ENCODE results near the gene NAV2.
A peak's percentile ranks its signal among the peaks of the same experiment; 100 is the strongest.

- no peak for TF ChIP-seq CTCF (IDR thresholded peaks at IDR 0.05)
- no peak for TF ChIP-seq POLR2A (IDR thresholded peaks at IDR 0.05)
- TF ChIP-seq EP300 (IDR thresholded peaks at IDR 0.05; ENCODE audit: low read depth), result no peak
- peak in 1 of 3 donors; percentile 31 for TF ChIP-seq POLR2AphosphoS5 (IDR thresholded peaks at IDR 0.05)
These were observed 16.6 kb upstream of the NAV2 start for GRCh38 chr11:19696073-19696472.

All from transverse colon (tissue), 4 donors.